ENCODE results near the gene MEGF10.

The MEGF10 gene

GRCh38 chr5:127441799-127442484 lies 151.3 kb downstream of the MEGF10 start:
- no peak for DNase-seq (ENCODE audit: low read depth)

- no peak for DNase-seq (ENCODE audit: low read depth)
Measured at GRCh38 chr5:127444171-127444570, 153.6 kb downstream of the MEGF10 start.

GRCh38 chr5:127445328-127445727 lies 154.7 kb downstream of the MEGF10 start:
- DNase-seq (ENCODE audit: low read depth) = no peak

- DNase-seq (ENCODE audit: low read depth) = no peak
Measured at GRCh38 chr5:127446626-127447025, 156.0 kb downstream of the MEGF10 start.

GRCh38 chr5:127447827-127448226 lies 157.2 kb downstream of the MEGF10 start:
- DNase-seq (ENCODE audit: low read depth) = no peak

- no peak for DNase-seq (ENCODE audit: low read depth)
Measured at GRCh38 chr5:127450046-127450445, 159.4 kb downstream of the MEGF10 start.

- no peak for DNase-seq (ENCODE audit: low read depth)
Measured at GRCh38 chr5:127451096-127451495, 160.5 kb downstream of the MEGF10 start.

- DNase-seq (ENCODE audit: low read depth) = no peak
Measured at GRCh38 chr5:127452626-127453025, 162.0 kb downstream of the MEGF10 start.

- DNase-seq (ENCODE audit: low read depth) = no peak
Measured at GRCh38 chr5:127471211-127471610, 180.6 kb downstream of the MEGF10 start.

GRCh38 chr5:127472700-127473099 lies 182.1 kb downstream of the MEGF10 start:
- DNase-seq (ENCODE audit: low read depth) = no peak

GRCh38 chr5:127486471-127486870 lies 195.9 kb downstream of the MEGF10 start:
- DNase-seq (ENCODE audit: low read depth) = no peak

- DNase-seq (ENCODE audit: low read depth) = no peak
Measured at GRCh38 chr5:127492854-127493738, 202.5 kb downstream of the MEGF10 start.

GRCh38 chr5:127498548-127498947 lies 208.0 kb downstream of the MEGF10 start:
- DNase-seq (ENCODE audit: low read depth) = no peak

- no peak for DNase-seq (ENCODE audit: low read depth)
Measured at GRCh38 chr5:127505905-127506304, 215.3 kb downstream of the MEGF10 start.

GRCh38 chr5:127506616-127507015 lies 216.0 kb downstream of the MEGF10 start:
- DNase-seq (ENCODE audit: low read depth) = no peak

- DNase-seq (ENCODE audit: low read depth) = no peak
Measured at GRCh38 chr5:127508644-127509373, 218.2 kb downstream of the MEGF10 start.

All from T follicular helper cell (primary cell).